Activated CD4-positive, CD25-positive, alpha-beta regulatory T cell treated with anti-CD3 and anti-CD28 coated beads, Interleukin-2, amount 50 U/mL, for 24 hours (primary cell): ENCODE measurements around the gene C3orf52.

Experiments used
- ATAC-seq, 2 donors: fragments of 150-1000 bp; cut with Tn5 transposase; one replicate each; pipeline ENCODE4 v1.10.0; 2021; ENCODE audit warnings: mild to moderate bottlenecking in 1 of 2, moderate library complexity in 1 of 2

Gene C3orf52

DNA sequence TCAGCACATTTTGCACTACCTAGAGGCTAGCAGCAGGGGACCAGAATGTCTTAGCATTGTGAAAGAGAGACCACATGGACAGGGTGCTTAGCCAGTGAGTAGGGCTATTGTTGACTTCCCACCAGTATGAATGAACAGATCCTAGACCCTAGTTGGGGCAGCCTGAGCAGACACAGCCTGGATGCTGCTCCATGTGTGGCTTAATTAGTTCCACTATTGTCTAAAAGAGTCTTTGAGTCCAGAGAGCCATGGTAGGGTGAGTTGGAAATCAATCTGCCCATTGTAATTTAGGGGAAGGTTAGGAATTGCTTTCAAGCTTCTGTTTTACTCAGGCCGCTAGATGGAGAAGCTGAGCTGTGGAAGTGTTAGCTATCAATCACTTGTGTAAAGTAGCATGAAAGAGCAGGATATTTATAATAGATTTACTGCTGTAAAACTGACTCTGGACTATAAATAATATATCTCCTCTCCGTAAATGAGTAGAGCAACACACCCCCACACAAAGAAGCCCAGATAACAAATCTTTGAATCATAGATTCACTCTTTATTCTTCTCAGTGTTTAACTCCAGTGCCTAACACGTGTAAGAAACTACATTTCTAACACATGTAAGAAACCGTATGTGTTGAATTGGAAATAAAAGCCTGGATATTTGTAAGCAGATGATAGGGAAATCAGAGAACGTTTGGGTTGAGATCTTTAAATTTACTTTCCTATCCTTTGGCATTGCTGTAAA lies 50.9 kb downstream of the C3orf52 start:
- ATAC-seq = no peak

- ATAC-seq = no peak
Measured at GRCh38 chr3:112137781-112138180, 51.6 kb downstream of the C3orf52 start.

- no peak for ATAC-seq
Measured at GRCh38 chr3:112138219-112138969, 52.2 kb downstream of the C3orf52 start.

DNA sequence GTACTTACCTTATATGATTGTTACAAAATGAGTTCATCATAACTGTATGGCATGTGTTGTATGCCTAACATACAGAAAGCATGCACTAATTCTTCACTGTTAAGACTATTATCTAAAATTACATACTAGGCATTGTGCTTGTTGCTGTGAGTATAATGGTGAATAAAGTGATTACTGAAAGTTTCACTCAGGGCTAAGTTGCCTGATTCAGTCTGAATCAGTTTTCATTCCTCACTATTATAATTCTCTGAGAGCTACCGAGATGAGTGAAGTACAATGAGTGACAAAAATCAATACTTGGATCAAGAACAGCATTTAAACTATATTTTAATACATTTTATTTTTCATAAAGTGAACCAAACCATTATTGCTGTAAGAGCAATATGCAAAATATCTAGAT lies 54.4 kb downstream of the C3orf52 start:
- ATAC-seq = peak in 1 of 2 donors; percentile 37

GRCh38 chr3:112141293-112141692 lies 55.1 kb downstream of the C3orf52 start:
- ATAC-seq = no peak

GRCh38 chr3:112143251-112143650 lies 57.1 kb downstream of the C3orf52 start:
- ATAC-seq = peak; percentile 93 to 96

- peak; percentile 35 to 36 for ATAC-seq
Measured at GRCh38 chr3:112143689-112144088, 57.5 kb downstream of the C3orf52 start.

DNA sequence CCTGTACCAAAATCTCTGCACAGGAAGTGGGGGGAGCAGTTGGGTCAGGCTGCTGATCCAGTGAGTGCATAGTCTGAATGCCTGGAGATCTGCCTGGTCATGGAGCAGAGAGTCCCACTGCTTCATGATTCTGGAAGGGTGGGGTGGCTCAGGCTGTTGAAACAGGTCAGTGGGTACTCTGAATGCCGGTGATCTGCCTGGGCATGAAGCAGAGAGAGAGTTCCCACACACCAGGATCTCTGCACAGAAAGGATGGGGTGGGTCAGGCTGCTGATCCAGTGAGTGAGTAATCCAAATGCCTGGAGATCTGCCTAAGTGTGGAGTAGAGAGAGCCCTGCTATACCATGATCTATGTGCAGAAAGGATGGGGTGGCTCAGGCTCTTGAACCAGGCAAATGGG lies 62.9 kb downstream of the C3orf52 start:
- no peak for ATAC-seq

DNA sequence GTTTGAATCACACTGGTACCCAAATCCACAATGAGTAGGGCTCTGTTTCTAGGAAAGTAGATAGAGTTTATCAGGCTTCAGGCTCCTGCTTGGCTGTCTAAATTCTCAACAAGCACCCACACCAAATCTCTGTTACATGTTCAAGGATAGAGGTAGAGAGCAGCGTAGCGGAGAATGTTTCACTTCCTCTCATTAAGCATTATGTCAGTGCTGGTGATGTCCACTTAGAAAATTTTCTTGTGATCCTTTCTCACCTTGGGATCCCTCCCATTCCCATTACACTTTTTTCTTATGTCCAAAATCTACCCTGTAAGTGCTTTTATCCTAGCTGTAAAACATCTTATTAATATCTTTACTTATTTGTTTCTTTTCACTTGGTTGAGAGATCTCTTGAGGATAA lies 81.6 kb downstream of the C3orf52 start:
- ATAC-seq = no peak
